GM06990 (cell line): ENCODE results near the gene ATAD2B.

ENCODE experiments used
- DNase-seq: peaks from one replicate; pipeline ENCODE4 v3.0.0-alpha.2; 2011; ENCODE audit not compliant: insufficient read length; ENCODE audit errors: extremely low read depth
- H3K27me3 ChIP-seq: replicated peaks from 2 replicates; pipeline ENCODE4 v1.6.0; 2011; ENCODE audit warnings: low read length; ENCODE audit not compliant: control insufficient read depth, insufficient read depth
- H3K36me3 ChIP-seq: 2 replicates; pipeline ENCODE4 v1.5.1; 2011; ENCODE audit warnings: low read length; ENCODE audit not compliant: control insufficient read depth, insufficient read depth
- H3K4me3 ChIP-seq: replicated peaks from 2 replicates; pipeline ENCODE4 v1.5.1; 2011; ENCODE audit warnings: low read depth, mild to moderate bottlenecking, control low read depth, low read length
- TF ChIP-seq, protein P1 (sequence below): IDR thresholded peaks from 2 replicates; pipeline ENCODE4 v1.5.1; 2011; ENCODE audit warnings: low read length, control low read depth, mild to moderate bottlenecking, inconsistent platforms; ENCODE audit not compliant: insufficient read depth, poor library complexity, severe bottlenecking

The ATAD2B gene

DNA sequence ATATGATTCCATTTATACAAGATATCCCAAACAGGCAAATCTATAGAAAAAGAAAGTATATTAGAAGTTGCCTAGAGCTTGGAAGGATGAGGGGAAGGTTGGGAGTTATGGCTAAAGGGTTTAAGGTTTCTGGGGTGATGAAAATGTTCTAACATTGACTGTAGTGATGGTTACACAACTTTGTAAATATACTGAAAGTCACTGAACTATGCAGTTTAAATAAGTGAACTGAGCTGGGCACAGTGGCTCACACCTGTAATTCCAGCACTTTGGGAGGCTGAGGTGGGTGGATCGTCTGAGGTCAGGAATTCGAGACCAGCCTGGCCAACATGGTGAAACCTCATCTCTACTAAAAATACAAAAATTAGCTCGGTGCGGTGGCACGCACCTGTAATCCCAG lies 91.5 kb downstream of the ATAD2B start:
- no peaks in the 10 kb centered on the region for H3K27me3 ChIP-seq
- no peak for DNase-seq
- no peak overlapping the region for H3K4me3 ChIP-seq
- TF ChIP-seq, protein P1, sequence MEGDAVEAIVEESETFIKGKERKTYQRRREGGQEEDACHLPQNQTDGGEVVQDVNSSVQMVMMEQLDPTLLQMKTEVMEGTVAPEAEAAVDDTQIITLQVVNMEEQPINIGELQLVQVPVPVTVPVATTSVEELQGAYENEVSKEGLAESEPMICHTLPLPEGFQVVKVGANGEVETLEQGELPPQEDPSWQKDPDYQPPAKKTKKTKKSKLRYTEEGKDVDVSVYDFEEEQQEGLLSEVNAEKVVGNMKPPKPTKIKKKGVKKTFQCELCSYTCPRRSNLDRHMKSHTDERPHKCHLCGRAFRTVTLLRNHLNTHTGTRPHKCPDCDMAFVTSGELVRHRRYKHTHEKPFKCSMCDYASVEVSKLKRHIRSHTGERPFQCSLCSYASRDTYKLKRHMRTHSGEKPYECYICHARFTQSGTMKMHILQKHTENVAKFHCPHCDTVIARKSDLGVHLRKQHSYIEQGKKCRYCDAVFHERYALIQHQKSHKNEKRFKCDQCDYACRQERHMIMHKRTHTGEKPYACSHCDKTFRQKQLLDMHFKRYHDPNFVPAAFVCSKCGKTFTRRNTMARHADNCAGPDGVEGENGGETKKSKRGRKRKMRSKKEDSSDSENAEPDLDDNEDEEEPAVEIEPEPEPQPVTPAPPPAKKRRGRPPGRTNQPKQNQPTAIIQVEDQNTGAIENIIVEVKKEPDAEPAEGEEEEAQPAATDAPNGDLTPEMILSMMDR: no peak
- peaks cover 9% of the 10 kb centered on the region for H3K36me3 ChIP-seq

DNA sequence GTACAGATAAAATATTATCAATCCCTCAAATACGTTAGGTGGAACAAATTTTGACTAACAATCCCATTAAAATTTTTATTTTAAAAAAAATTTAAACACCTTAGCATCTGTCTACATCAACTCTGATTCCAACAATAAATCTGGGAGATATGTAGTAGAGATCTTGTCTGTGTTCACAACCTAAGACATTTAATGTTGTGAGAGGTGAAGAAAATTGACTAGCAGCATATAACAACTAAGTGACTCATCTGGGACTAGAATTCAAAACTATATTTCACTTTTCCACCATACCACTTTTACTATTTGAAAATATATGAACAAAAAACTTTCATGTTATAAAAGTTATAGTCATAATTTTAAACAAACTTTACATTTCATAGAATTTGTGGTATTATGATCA lies 97.9 kb downstream of the ATAD2B start:
- TF ChIP-seq, protein P1: no peak
- DNase-seq: no peak
- Histone ChIP-seq H3K36me3 (no peaks in the 10 kb centered on the region), H3K27me3 (no peaks in the 10 kb centered on the region), H3K4me3 (no peak overlapping the region)

DNA sequence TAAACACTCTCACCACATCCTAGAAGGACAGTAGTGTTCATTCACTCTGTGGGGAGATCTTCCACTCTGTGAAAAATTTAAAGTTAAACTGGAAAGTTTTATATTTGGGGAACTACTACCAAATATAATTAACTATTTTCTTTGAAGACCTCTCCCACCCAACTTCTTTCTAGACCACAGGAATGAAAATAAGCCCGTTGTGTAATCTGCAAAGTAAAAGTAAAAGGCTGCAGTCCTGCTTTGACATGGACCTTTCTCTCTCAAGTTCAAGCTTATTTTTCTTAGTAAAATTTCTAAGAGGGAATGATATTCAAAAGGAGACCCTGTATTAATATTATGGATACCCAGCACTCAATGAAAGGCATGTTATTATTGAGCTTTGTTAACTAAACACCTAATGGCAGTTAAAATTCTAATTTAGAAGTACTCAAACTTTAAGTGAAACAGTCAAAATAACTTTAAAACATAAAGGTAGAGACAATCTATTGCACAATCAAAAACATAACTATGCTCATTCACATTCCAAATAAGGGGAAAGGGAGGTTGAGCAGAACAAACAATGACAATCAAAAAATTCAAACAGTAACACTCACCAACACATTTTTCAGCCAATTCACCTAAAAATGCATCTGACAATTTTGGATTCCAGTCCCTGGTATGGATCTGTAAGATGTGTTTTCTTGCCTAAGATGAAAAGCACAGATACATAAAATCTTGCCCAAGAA lies 98.5 kb downstream of the ATAD2B start:
- H3K4me3 ChIP-seq: no peak overlapping the region
- no peaks in the 10 kb centered on the region for H3K27me3 ChIP-seq
- DNase-seq: no peak
- TF ChIP-seq, protein P1: no peak
- no peaks in the 10 kb centered on the region; the same call in 1 of the 2 replicates for H3K36me3 ChIP-seq

DNA sequence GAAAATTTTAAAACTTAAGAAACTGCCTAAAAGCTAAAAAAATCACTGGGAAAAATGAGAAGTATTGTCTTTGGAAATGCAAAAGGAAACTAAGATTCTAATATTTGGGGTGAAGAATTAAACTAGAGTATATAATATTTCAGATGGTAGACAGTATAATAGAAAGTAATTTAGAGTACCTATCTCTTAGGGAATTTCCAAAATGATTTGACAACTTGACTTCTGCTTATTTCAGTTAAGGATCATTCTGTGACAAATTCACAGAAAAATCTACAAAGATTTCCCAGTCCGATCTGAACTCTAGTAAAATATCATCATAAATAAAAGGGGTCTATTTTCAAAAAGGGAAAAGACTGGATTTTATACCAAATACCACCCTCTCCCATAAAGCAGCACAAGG lies 99.6 kb downstream of the ATAD2B start:
- DNase-seq: no peak
- Histone ChIP-seq H3K4me3 (no peak overlapping the region), H3K36me3 (no peaks in the 10 kb centered on the region; the same call in none of the 2 replicates), H3K27me3 (no peaks in the 10 kb centered on the region)
- TF ChIP-seq, protein P1: no peak

DNA sequence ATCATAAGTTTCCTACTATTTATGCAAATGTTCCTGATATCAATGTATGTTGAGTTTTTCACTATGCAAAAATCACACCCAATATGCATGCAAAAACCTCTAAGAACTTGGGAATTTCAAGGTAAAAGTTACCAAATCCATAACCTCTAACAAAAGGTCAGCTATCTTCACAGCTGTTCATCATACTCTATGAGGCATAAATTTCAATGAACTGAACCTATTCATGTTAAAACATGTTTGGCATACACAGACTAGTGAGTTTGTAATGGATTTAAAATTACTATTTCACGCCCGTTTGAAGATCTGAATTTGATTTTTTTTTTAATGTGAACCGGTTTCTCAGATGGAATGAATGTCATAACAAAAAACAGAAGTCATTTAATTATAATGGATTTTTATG lies 100.2 kb downstream of the ATAD2B start:
- no peaks in the 10 kb centered on the region for H3K27me3 ChIP-seq
- H3K36me3 ChIP-seq: peaks cover 4% of the 10 kb centered on the region
- DNase-seq: no peak
- no peak overlapping the region for H3K4me3 ChIP-seq
- TF ChIP-seq, protein P1: no peak
